Measurements from ENCODE around the gene VWA5B1. TPM values are rescaled to one million over a fixed set of nuclear protein-coding genes. Genes with fewer than 3 reads are reported as not detected.
"Not testable (repeated sequence)": the region's sequence is repeated elsewhere in the genome, so short reads cannot be mapped to it uniquely, and the experiment has no call there.

The VWA5B1 gene
- total RNA-seq, result not detected
- long read RNA-seq, result 0 reads

- no peak for ATAC-seq
- intact Hi-C loops (cut with DNase I), result no loop called here
Observed at GRCh38 chr1:20290624-20291597, at the start of gene VWA5B1. Gene VWA5B1 (plus strand): TSS chr1:20290875. CDS start chr1:20310602, 19,727 bp downstream.

GRCh38 chr1:20242890-20243479 lies 47.7 kb upstream of the VWA5B1 start:
- DNase-seq (ENCODE audit: missing footprints) (no peak), ATAC-seq (no peak)
- intact Hi-C loops (cut with DNase I), result no loop called here

More at GRCh38 chr1:20290624-20291597, at the start of gene VWA5B1:
- no peak for DNase-seq (ENCODE audit: missing footprints)

- intact Hi-C loops (cut with DNase I), result no loop called here
- DNase-seq (ENCODE audit: missing footprints) (no peak), ATAC-seq (no peak)
Observed at GRCh38 chr1:20248971-20249612, 41.6 kb upstream of the VWA5B1 start.

- peak; percentile 50 for ATAC-seq
- intact Hi-C loops (cut with DNase I), result no loop called here
- no peak for DNase-seq (ENCODE audit: missing footprints)
Observed at GRCh38 chr1:20250340-20250989, 40.2 kb upstream of the VWA5B1 start.

GRCh38 chr1:20252587-20252986 lies 38.1 kb upstream of the VWA5B1 start:
- DNase-seq (ENCODE audit: missing footprints) (no peak), ATAC-seq (no peak)
- intact Hi-C loops (cut with DNase I), result no loop called here

- intact Hi-C loops (cut with DNase I), result no loop called here
- ATAC-seq (no peak), DNase-seq (ENCODE audit: missing footprints) (no peak)
Observed at GRCh38 chr1:20255666-20256065, 35.0 kb upstream of the VWA5B1 start.

- intact Hi-C loops (cut with DNase I), result no loop called here
- DNase-seq (ENCODE audit: missing footprints) (no peak), ATAC-seq (no peak)
Observed at GRCh38 chr1:20259646-20260045, 31.0 kb upstream of the VWA5B1 start.

- DNase-seq (ENCODE audit: missing footprints) (no peak), ATAC-seq (peak; percentile 55)
- intact Hi-C loops (cut with DNase I), result no loop called here
Observed at GRCh38 chr1:20261095-20261494, 29.6 kb upstream of the VWA5B1 start.

GRCh38 chr1:20262810-20263534 lies 27.7 kb upstream of the VWA5B1 start:
- DNase-seq (ENCODE audit: missing footprints), result no peak
- intact Hi-C loops (cut with DNase I), result no loop called here
- ATAC-seq, result no peak

- intact Hi-C loops (cut with DNase I), result loop anchor here (5.0 kb wide), 1 partner anchor 92 kb away; no protein-coding TSS in a partner anchor
- ATAC-seq, result peak; percentile 93
- DNase-seq (ENCODE audit: missing footprints), result no peak
Observed at GRCh38 chr1:20265250-20265649, 25.4 kb upstream of the VWA5B1 start.

GRCh38 chr1:20266141-20266540 lies 24.5 kb upstream of the VWA5B1 start:
- intact Hi-C loops (cut with DNase I), result loop anchor here (5.0 kb wide), 1 partner anchor 91 kb away; no protein-coding TSS in a partner anchor
- ATAC-seq, result no peak

GRCh38 chr1:20266642-20267041 lies 24.0 kb upstream of the VWA5B1 start:
- intact Hi-C loops (cut with DNase I), result loop anchor here (5.0 kb wide), 1 partner anchor 91 kb away; no protein-coding TSS in a partner anchor
- ATAC-seq (no peak), DNase-seq (ENCODE audit: missing footprints) (no peak)

More at GRCh38 chr1:20266141-20266540, 24.5 kb upstream of the VWA5B1 start:
- no peak for DNase-seq (ENCODE audit: missing footprints)

- no peak for ATAC-seq
- intact Hi-C loops (cut with DNase I), result no loop called here
- DNase-seq (ENCODE audit: missing footprints), result no peak
Observed at GRCh38 chr1:20271498-20272400, 18.9 kb upstream of the VWA5B1 start.

- intact Hi-C loops (cut with DNase I); ATAC-seq: not testable (repeated sequence)
Observed at GRCh38 chr1:20273716-20274115, 17.0 kb upstream of the VWA5B1 start.

GRCh38 chr1:20275319-20275925 lies 15.3 kb upstream of the VWA5B1 start:
- DNase-seq (ENCODE audit: missing footprints) (no peak), ATAC-seq (no peak)
- intact Hi-C loops (cut with DNase I), result no loop called here

More at GRCh38 chr1:20273716-20274115, 17.0 kb upstream of the VWA5B1 start:
- not testable (repeated sequence) for DNase-seq (ENCODE audit: missing footprints)

GRCh38 chr1:20276485-20277159 lies 14.1 kb upstream of the VWA5B1 start:
- intact Hi-C loops (cut with DNase I), result no loop called here
- ATAC-seq, result no peak
- DNase-seq (ENCODE audit: missing footprints), result no peak

Data from Right ventricle myocardium inferior (tissue), 1 donor.